ENCODE results near the gene GSTM3.
"Not testable (repeated sequence)": the region's sequence is repeated elsewhere in the genome, so short reads cannot be mapped to it uniquely, and the experiment has no call there.

Gene GSTM3

DNA sequence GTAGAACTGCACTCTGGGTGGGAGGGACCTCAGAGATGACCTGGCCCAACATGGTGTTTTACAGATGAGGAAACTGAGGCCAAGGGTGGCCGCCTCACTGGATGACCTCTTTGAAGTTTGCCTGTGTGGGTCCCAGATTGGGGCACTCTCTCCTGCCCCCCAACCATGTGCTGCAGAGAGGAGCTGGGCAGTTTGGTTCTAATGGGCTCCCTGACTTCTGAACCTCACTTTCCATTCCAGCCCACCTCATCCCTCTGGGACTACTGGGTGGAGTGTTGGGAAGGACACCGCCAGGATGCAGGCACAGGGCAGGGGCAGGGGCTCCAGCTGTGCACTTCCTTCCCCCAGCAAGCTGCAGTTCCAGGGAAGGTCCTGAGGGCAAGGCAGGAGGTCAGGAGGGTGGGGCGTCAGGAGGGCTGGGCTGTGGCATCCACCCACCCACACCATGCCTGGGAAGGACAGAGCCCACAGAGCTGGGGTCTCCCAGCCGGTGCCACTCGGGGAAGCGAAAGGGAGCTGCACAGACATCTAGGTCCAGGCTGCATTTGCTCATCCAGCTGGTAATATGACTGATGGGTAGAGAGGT lies 33.2 kb upstream of the GSTM3 start:
- no peak for DNase-seq (ENCODE audit: low read depth)

DNA sequence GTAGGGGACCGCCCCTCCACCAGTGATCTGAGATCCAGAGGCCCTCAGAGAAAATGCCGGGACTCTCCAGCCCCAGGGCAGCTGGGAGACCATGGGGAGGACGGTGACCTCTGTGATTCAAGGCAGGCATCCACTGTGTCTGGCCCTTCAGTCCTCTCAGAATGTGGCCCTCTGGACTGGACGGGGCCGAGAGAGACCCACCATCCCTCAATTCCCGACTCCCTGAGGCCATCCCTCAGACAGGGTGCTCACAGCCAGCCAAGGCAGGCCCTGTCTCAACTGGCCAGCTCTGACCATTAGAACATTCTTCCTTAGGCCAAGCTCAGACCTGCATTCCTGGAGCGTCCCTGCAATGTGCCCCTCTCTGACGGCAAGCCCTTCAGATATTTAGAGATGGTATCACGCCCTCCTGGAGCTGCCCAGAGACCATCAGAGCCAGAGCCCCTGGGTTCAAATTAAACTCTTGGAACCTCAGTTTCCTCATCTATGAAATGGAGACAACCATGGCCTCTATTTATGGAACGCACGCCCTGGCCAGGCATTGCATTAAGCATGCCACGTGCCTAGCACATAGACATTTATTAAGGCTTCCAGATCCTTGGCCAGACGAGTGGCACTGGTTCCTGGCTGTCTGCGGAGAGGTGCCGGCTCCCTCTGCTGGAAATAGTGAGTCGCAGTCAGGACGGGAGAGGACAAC lies 32.5 kb upstream of the GSTM3 start:
- DNase-seq (ENCODE audit: low read depth): peak; percentile 34

DNA sequence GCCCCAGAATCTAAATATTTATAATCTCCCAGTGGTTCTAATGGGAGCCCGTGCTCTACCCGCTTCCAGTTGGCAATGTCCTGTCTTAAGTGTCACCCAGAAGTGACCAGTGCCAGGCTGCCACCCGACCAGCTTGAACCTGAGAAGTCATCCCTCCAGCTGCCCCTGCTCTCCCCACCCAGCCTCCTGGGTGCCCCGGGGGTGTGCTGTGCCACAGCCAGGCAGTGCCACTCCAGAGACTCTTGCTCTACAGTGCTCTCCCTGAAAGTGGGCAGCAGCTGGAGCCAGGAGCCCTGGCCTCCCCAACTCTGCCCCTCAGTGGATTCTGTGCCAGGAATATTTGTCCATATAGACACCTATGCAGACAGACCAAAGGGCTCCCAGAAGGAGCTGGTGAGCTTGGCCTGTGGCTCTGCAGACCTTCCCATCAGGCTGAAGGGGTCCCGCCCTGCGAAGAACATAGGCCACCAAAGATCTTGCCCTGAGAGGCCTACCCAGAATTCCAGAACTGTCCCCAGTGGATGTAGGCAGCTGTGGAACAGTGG lies 31.9 kb upstream of the GSTM3 start:
- no peak for DNase-seq (ENCODE audit: low read depth)

GRCh38 chr1:109771712-109772657 lies 31.1 kb upstream of the GSTM3 start:
- no peak for DNase-seq (ENCODE audit: low read depth)

DNA sequence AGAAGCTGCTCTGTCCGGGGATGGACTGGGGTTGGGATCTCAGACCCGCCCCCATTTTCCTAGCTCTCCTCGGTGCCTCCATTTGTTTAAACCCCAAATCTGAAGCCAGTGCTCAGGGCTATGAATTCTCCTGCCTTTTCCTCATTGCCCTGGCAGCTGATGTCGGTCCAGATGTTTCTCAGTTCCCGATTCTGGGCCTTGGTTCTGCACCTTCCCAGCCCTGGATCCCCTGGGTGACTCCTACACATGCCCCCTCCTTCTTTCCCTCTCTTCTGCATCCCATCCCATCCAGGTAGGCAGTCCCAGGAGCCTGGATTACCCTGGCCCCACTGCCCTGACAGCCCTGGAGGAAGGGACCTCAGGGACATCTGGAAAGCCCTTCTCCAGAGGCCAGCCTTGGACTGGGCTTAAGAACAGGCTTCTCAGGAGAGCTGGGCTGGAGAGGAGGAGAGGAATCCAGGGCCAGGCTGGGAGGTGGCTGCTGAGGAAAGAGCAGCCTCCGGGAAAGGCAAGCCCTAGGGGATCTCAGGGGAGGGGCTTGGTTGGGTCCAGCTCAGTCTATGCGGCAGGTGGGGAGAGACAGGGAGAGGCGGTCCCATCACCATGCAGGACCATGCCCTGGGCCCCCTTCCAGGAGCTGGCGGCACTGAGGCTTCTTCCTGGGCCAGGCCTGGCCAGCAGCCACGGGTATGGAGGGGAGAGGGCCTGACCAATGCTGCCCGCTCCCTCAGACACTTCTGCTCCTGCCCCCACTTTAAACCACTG lies 29.7 kb upstream of the GSTM3 start:
- DNase-seq (ENCODE audit: low read depth): no peak

GRCh38 chr1:109769330-109770078 lies 28.7 kb upstream of the GSTM3 start:
- no peak for DNase-seq (ENCODE audit: low read depth)

DNA sequence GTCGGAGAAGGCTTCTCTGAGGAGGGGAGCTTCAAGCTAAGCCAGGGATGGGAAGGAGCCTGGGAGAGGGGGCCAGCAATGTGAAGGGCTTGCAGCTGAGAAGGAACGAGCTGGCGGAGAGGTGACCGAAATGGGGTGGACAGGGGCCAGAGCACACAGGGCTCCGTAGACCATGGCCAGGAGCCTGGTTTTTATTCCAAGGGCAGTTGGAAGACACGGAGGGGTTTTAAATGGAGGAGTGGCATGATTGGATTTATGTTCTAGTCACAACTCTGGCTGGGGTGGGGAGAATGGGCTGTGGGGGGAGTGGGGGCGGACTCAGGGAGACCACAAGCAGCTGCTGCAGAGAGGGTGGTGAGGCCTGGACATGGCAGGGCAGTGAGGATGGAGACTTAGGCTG lies 28.0 kb upstream of the GSTM3 start:
- DNase-seq (ENCODE audit: low read depth): no peak

DNA sequence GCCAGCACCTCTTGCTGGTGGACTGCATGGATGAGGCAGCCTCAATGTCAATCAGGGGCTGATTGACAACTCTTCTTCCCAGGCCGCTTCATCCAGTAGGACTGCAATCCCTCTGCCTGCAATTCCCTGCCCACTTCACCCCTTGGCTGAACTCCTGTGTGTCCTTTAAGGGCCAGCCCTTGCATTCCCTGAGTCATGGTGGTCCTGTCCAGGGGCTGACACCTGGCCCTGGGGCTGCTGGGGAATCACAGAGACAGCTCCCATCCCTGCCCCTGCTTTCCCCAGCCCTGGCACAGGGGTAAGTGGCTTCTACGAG lies 27.5 kb upstream of the GSTM3 start:
- no peak for DNase-seq (ENCODE audit: low read depth)

DNA sequence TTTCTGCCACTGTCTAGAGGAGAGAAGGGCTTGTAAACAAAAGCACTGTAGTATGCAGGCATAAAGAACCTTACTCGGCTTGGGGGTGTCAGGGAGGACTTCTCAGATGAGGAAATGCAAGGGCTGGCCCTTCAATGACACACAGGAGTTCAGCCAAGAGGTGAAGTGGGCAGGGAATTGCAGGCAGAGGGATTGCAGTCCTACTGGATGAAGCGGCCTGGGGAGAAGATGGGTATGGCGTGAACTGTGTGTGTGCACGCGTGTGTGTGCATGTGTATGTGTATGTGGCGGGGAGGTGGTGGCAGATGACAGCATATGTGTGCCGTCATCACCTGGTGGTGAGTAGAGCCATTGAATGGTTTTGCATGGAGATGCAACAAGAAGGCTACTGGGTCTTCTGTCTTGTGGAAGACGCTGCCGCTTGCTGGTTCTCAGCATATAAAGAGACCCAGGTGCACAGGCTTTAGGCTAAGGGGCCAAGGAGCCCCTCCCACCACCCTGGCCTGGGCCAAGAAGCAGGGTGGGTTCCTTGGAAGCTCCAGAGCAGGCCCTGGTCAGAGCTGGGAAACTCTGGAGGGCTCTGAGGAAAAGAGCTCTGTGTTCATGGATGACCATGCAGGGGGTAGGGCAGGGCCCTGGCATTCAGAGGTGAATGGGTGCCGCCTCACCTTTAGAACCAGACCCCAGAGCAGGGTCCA lies 26.9 kb upstream of the GSTM3 start:
- no peak for DNase-seq (ENCODE audit: low read depth)

GRCh38 chr1:109766991-109767636 lies 26.3 kb upstream of the GSTM3 start:
- not testable (repeated sequence) for DNase-seq (ENCODE audit: low read depth)

DNA sequence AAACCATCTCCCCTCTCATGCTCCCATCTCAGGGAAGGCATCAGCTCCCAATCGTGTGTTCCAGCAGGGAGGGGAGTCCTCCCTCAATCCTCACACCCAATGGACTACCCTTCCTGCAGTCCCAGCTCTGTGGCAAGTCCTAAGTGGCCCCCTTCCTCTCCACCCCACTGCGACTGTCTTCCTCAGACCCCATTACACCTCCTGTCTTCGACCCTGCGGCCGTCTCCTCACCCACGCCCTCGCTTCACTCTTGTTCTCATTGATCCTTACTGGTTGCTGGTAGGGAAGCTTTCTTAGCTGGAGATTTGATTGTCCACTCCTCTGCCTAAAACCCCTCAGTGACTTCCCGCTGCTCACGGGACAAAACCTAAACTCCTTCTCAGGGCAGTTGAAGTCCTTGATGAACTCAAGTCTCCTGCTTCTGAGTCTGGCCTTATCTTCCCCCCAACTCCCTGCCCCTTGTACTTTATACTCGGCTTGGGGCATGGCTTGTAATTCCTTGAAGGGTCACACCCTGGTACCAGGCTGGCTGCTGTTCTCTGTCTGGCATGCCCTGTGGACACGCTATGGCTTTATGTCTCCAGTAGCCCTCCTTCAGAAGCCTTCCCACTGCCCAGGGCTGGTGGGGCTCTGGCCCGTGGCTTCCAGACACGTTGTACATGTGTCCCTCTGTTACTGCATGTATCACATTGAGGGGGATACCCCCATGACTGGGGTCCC lies 25.2 kb upstream of the GSTM3 start:
- no peak for DNase-seq (ENCODE audit: low read depth)

GRCh38 chr1:109765483-109765815 lies 24.6 kb upstream of the GSTM3 start:
- DNase-seq (ENCODE audit: low read depth): no peak

- no peak for DNase-seq (ENCODE audit: low read depth)
Measured at GRCh38 chr1:109764561-109765482, 24.0 kb upstream of the GSTM3 start.

DNA sequence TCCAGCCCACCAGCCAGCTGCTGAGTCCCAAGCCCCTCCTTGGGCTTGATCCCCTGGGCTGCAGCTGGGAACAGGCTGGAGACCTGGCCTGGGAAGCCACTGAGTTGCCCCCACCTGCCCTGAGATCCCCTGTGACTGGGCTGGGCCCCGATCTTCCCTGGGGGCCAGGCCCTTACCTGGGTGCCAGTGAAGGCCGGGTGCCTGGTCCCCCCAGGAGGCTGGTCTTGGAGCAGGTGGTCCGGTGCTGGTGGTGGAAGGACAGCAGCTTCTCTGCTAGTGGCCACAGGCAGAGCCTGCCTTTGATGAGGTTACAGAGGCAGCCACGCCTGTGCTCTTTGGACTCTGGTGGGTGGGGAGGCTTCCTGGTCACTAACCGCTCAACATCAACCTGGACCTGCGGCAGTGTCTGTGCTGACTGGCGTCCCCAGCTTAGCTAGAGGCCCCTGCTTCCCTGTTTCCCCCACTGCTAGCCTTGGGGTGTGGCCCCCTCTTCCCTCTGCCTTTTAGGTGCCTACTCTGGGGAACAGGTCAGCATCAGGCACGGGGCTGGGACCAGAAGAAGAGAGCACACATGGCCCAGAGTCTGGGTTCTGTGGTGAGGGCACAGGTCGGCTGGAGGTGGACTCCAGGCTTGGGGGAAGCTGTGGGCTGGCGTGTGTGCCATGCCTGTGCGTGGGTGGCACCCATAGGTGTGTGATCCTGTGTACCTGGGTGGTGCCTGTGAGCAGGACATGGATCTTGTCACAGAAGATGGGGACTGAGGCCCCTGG lies 23.0 kb upstream of the GSTM3 start, which contains the start of gene EPS8L3:
TSS of gene EPS8L3 (minus strand) at position 278 of the 770 bp plus-strand sequence. CDS start 2,174 bp downstream, outside the sequence.
- DNase-seq (ENCODE audit: low read depth): no peak

DNA sequence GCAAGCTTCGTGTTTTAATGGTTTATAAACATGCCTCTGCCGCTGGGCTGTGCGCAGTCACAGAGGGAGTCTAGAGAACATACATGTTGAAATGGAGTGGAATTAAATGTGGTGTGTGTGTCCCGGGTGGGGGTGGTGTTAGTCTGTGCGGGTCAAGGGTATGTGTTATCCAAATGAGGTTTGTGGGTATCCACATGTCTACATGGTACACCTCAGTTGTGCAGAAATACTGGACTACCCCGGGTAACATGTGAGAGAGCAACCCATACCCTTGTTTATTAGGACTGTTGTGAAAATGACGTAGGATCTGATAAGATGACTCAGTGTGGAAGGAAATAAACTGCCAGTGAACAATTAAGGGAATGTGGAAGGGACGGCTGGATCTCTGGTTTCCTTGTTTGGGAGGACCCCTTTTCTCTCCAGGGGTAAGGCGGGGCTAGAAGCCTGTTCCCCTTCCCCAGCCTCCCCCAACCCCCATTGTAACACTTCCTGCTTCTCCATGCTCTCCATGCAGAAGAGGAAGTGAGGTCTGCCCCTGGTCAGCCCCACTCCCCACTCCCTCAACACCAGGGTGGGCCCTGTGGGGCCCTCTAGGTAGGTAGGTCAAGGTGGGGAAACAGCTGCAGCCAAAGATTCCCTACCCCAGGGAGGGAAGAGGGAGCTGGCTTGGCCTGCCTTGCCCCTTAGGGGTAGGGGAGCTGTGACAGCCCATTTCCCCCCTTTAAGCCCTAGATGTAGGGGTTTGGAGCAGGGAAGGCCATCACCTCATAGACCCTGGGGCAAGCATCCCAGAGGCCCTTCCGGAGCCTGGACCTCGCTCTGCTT lies 22.2 kb upstream of the GSTM3 start:
- no peak for DNase-seq (ENCODE audit: low read depth)

- DNase-seq (ENCODE audit: low read depth): no peak
Measured at GRCh38 chr1:109762039-109762585, 21.3 kb upstream of the GSTM3 start.

Data from stimulated activated CD8-positive, alpha-beta memory T cell treated with anti-CD3 and anti-CD28 coated beads, Interleukin-4, amount 100 ng/mL, for 24 hours (primary cell).